NOMO-1 (cell line): ENCODE data around the gene SUSD3.
"Not testable (repeated sequence)": the region's sequence is repeated elsewhere in the genome, so short reads cannot be mapped to it uniquely, and the experiment has no call there.

Experiments used
- DNase-seq, 2 experiments: peaks; one replicate each; lab custom pipeline; 2025; ENCODE audit not compliant: unreplicated experiment in 2 of 2; lab: John Stamatoyannopoulos, UW

SUSD3 gene

DNA sequence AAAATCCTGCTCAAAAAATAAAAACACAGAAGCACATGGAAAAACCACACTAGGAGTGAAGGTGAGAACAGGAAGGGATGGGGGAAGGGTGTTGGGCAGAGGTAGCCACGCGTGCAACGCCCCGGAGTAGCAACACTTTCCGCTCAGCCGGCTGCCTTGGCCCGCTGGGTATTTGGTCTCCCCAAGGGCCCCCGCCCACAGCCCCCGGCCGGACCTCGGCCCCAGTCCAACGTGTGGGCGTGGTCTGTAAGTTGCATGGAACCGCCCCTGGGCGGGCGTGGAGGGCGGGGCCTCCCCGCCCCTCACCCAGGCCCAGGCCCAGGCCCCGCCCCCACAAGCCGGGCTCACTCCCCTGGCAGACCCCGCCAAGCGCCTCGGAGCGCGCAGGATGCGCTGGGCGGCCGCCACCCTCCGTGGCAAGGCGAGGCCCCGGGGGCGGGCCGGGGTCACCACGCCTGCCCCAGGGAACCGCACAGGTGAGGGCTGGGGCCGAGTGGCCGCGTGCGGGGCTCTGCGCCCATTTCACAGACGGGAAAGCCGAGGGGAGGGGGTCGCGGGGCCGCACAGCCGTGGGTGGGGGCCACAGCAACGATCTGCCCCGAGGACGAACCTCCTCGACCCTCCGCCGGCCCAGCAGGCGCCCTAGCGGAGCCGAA lies at the start of gene SUSD3:
Gene SUSD3, plus strand, starts transcription at position 347 of the 656 bp plus-strand sequence. Its CDS starts 42 bp downstream, at position 389.
- peak; percentile 25 to 75 for DNase-seq

DNA sequence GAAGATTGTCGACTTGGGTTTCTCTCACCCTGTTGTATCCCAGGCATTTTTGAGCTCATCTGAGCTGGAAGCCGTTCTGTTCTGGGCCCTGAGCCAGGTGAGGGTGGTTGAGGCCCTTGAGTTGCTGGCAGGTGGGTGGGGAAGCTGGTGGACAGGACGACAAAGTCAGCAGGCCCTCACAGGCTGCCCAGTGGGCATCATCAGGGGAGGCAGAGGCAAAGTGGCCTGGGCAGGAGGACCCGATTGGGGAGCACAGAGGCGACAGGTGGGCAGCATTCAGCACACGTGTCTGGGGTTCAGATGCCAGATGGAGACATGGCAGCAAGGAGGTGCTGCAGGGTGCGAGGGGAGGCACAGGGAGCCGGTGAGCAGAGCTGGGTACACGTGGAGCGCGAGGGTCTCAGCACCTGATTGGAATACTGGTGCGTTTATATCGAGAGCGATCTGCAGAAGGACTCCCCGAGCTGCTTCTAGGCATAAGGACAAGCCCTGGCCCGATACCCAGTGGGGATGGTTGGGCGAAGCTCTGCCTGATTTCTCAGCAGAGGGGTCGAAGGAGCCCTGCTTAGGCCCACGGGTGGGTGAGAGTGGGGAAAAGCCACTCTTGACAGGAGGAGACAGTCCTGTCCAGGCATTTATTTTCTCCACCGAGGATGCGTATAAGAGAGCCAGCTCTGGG lies 49.0 kb upstream of the SUSD3 start:
- no peak for DNase-seq

DNA sequence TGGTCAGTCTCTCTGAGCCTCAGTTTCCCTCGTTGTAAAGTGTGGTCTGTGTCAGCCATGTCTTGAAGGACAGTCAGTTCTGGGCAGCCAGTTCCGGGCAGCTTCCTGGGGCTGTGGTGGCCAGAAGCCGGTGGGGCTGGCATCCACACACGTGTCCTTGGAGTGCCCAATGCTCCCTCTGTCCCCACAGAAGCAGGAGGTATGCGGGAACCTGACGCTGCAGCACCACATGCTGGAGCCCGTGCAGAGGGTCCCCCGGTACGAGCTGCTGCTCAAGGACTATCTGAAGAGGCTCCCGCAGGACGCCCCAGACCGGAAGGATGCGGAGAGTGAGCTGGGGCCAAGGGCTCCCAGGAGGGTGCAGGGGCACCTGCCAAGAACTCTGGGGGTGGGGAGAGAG lies 48.4 kb upstream of the SUSD3 start:
- no peak for DNase-seq

DNA sequence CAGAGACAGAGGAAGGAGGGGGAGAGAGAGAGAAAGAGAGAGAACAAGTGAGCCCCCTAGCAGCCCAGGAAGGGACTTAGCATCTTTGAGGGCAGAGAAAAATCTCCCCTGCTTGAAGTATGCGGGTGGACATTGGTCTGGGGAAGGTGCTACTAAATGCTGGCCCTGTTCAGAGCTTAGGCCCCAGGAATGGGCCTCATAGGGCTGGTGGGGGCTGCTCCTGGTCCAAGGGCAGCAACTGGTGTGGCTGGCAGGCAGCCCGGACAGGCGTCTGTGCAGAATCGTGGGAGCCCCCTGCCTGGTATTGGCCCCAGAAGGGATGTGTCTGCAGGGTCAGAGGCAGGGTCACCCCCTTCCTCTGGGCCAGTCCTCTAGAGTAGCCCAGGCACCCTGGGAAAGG lies 47.8 kb upstream of the SUSD3 start:
- DNase-seq = no peak

GRCh38 chr9:93011114-93011513 lies 47.4 kb upstream of the SUSD3 start:
- no peak for DNase-seq

DNA sequence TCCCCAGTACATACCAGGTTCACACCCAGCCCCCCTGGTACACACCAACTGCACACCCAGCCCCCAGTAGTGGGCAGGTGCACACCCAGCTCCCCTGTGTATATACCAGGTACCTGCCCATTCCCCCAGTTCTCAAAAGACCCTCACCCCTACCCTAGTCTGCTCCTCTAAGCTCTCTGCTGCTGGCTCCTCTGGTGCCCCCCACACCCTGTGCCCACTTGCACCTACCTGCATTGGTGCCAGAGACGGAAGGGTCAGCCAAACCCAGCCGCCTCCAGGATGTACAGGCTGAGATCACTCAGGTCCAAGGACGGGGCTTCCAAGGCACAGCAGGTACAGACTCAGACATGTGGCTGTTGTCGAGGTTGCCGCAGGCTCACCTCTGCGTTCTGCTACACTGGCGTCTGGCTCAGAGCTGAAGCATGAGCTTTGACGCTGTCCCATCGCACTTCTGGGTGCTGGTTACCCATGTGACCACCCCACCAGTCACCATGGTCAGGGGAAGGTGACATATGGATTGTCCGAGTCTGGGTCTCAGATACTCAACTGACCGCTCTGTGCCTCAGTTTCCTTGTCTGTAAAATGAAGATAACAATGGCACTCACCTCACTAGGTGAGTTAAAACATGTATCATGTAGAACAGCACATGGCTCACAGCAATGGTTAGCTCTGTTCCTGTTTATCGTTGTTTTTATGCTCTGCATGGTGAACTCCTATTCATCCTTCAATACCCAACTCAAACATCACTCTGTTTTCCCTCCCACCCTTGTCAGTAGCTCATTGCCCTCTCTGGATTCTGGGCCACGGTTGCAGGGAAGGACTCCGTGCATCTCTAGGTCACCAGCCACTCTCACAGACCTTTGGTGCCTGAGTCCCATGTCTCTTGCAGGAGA lies 45.3 kb upstream of the SUSD3 start:
- DNase-seq = no peak

- no peak for DNase-seq
These were observed 44.5 kb upstream of the SUSD3 start for GRCh38 chr9:93013856-93014582.

DNA sequence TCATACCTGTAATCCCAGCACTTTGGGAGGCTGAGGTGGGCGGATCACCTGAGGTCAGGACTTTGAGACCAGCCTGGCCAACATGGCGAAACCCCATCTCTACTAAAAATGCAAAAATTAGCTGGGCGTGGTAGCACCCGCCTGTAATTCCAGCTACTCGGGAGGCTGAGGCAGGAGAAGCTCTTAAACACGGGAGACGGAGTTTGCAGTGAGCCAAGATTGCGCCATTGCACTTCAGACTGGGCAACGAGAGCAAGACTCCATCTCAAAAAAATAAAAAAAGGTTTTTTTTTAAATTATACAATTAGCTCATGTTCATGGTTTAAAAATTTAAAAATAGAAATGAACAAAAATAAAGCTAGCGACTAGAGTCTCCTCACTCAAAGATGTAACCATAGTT lies 43.3 kb upstream of the SUSD3 start:
- not testable (repeated sequence) for DNase-seq

DNA sequence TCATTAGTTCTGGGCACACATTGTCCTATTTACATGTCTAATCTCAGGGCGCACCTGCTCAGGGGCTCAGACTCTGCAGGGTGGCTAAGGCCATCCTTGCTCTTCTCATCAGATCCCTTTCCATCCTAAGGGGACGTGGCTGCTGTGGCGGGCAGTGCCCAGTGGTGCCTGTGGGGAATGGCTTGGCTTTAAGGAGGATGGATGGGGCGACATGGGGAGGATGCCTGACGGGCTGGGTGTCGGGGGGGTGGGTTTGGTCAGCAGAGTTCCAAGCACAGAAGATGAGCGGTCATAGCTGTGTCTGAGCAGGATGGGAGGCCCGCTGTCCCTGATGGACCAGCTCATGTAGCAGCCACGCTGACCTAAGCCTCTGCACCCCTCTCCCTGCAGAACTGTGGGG lies 40.9 kb upstream of the SUSD3 start:
- DNase-seq = no peak

DNA sequence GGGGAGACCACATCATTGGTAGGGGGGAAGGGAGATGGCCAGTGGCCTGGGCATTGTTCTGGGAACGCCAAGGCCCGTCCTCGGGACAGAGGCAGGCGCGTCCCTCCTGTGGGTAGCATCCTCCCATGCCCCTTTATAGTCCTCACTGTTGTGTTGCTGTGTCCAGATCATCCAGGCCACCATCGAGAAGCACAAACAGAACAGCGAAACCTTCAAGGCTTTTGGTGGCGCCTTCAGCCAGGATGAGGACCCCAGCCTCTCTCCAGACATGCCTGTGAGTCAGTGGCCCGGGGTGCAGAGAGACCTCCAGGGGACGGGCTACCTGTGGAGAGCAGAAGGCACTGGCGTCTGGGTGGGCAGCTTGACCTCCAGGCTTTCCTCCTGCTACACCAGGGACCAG lies 38.4 kb upstream of the SUSD3 start:
- DNase-seq = no peak

DNA sequence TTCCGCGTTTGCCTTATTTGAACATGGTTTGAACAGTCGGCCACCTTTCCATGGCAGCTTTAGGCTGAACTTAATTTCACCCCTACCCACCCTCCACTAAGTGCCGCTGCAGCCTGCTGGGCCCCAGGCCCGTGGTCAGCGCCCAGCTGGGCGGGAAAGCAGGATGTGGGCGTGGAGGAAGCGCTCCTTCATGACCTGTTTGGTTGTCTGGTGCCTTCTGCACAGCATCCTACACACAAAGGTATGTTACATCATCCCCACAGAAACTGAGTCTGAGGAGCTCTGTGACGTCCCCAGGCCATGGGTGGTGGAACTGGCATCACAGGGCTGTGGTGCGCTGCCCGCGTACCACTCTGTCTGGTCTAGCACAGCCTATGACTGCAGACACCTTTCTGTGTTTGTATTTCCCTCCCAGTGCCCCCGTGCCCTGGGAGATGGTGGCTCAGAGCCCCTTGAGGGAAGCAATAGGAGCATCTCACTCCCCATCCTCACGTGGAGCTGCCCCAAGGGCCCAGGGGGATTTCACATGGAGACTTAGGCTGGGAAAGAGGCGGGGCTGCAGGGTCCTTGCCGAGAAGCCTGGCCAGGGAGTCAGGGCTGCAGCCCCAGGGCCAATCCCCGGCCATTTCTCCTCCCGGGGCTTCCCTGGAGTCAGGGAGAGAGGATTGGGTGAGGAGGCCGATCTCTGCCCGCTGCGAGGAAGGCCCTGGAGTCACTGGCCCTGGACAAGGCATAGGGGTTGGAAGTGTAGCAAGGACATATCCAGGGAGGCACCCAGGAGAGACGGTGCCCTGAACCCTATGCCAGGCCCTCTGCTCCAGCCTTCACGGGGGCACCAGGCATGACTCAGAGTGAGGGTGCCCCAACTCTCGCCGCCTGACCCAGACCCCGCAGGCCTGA lies 37.5 kb upstream of the SUSD3 start:
- no peak for DNase-seq

DNA sequence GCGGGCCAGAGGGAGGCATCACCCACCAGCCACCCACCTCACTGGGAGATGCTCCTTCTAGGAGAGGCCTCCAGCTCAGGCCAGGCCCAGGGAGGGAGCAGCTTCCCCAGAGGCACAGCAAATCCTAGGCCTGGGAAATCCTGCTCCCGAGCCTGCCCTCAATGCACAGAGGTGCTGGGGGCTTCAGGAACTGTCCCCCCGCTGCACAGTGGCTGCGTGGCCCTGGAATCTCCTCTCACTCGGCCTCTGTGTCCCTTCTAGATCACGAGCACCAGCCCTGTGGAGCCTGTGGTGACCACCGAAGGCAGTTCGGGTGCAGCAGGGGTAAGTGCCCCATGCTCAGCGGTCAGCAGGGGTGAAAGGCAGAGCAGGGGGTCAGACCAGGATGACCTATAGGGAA lies 36.4 kb upstream of the SUSD3 start:
- no peak for DNase-seq

- DNase-seq = no peak
These were observed 35.6 kb upstream of the SUSD3 start for GRCh38 chr9:93022721-93023520.

GRCh38 chr9:93023521-93023815 lies 35.0 kb upstream of the SUSD3 start:
- DNase-seq = no peak

DNA sequence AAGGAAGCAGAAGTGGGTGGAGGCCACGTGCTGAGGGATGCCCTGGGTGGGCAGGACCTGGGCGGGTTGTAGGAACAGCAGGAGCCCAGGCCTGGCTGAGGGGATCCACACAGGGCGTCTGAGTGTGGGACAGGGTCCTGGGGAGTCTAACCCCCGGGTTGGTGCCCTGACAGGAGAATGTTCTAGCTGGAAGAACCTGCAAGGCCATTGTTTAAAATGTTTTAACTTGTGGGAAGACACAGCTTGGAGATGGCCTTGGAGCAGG lies 33.9 kb upstream of the SUSD3 start:
- DNase-seq = no peak

DNA sequence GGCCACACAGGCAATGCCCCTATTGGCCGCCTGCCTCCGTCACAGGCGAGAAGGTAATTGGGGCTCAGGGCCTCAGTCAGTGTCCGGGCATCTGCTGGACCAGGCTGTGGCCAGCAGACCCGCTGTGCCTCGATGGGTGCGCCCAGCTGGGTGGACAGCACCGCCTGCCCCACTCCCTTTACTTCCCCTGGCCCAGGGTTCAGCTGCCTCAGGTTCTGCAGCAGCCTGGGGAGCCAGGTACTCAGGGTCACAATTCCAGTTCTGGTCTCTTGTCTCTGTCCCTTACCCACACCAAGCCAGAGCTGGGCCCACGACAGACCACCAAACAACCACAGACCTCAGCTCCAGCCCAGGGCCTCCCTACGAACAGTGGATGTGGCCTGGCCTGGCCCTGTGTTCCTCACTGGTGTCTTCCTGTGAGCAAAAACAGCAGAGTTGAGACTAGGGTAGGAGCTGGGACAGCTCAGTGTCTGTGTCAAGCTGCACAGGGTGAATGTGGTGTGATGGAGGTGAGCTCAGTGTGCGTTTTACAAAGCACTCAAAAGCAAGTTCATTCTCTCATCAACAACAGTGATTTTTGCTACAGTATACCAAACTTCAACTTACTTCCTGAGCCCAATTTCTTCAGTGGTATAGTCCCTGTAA lies 33.4 kb upstream of the SUSD3 start:
- DNase-seq = no peak

- DNase-seq = no peak
These were observed 32.8 kb upstream of the SUSD3 start for GRCh38 chr9:93025736-93026135.

DNA sequence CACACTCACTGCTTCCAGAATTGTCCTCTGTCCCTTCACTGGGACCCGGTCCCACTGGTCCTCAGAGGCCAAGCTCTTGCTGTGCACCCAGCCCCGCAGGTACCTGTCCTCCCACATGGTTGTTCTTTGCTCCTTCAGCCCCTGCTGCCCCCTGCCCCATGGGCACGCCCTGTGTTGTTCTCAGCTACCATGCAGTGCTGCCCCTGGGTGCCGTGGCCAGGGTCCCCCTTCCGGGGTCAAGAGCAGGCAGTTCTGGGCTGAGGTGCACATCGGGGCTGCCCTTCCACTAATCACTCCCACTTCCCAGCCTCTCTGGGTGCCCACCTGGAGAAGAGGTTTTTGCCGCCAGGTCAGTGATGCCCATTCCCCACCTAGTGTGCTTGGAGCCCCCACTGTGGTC lies 31.9 kb upstream of the SUSD3 start:
- DNase-seq = no peak

GRCh38 chr9:93027750-93028149 lies 30.8 kb upstream of the SUSD3 start:
- DNase-seq = no peak
